G401.6 (cell line): ENCODE results near the gene CLSTN2.

ENCODE experiments used
- FAIRE-seq: peaks from 2 replicates; lab custom pipeline; 2012; peaks lifted over from hg19 to GRCh38; lab: Jason Lieb, UNC

Gene CLSTN2

GRCh38 chr3:139944256-139944910 is 9.4 kb downstream of the CLSTN2 start:
- no peak for FAIRE-seq

GRCh38 chr3:139945386-139945785 is 10.4 kb downstream of the CLSTN2 start:
- FAIRE-seq, result no peak

GRCh38 chr3:139945942-139946341 is 11.0 kb downstream of the CLSTN2 start:
- FAIRE-seq, result no peak

- no peak for FAIRE-seq
Measured at GRCh38 chr3:139948467-139948866, 13.5 kb downstream of the CLSTN2 start.

GRCh38 chr3:139948898-139949297 is 13.9 kb downstream of the CLSTN2 start:
- FAIRE-seq, result no peak

GRCh38 chr3:139953131-139953910 is 18.3 kb downstream of the CLSTN2 start:
- FAIRE-seq, result no peak

GRCh38 chr3:139954146-139954860 is 19.3 kb downstream of the CLSTN2 start:
- no peak for FAIRE-seq

- FAIRE-seq, result no peak
Measured at GRCh38 chr3:139957844-139958243, 22.9 kb downstream of the CLSTN2 start.

GRCh38 chr3:139969386-139969785 is 34.4 kb downstream of the CLSTN2 start:
- no peak for FAIRE-seq

GRCh38 chr3:139970526-139970925 is 35.5 kb downstream of the CLSTN2 start:
- no peak for FAIRE-seq

GRCh38 chr3:139974809-139975425 is 39.9 kb downstream of the CLSTN2 start:
- FAIRE-seq, result no peak

- FAIRE-seq, result no peak
Measured at GRCh38 chr3:139975594-139976365, 40.8 kb downstream of the CLSTN2 start.

- FAIRE-seq, result no peak
Measured at GRCh38 chr3:139978966-139979365, 44.0 kb downstream of the CLSTN2 start.

GRCh38 chr3:139979991-139980390 is 45.0 kb downstream of the CLSTN2 start:
- FAIRE-seq, result no peak

- no peak for FAIRE-seq
Measured at GRCh38 chr3:139982404-139982803, 47.4 kb downstream of the CLSTN2 start.

GRCh38 chr3:139985576-139985975 is 50.6 kb downstream of the CLSTN2 start:
- FAIRE-seq, result no peak

GRCh38 chr3:139987908-139988307 is 52.9 kb downstream of the CLSTN2 start:
- no peak for FAIRE-seq

- FAIRE-seq, result no peak
Measured at GRCh38 chr3:139988472-139989156, 53.6 kb downstream of the CLSTN2 start.

GRCh38 chr3:139994891-139995290 is 59.9 kb downstream of the CLSTN2 start:
- no peak for FAIRE-seq

- no peak for FAIRE-seq
Measured at GRCh38 chr3:140004271-140004670, 69.3 kb downstream of the CLSTN2 start.

GRCh38 chr3:140006331-140006730 is 71.3 kb downstream of the CLSTN2 start:
- FAIRE-seq, result no peak
